CD4-positive, CD25-positive, alpha-beta regulatory T cell (primary cell): ENCODE measurements around the gene TMC7. TPM values are rescaled to one million over a fixed set of nuclear protein-coding genes. Genes with fewer than 3 reads are reported as not detected.

Experiments used
- ATAC-seq, 2 donors: fragments of 150-1000 bp; cut with Tn5 transposase; one replicate each; pipeline ENCODE4 v1.10.0; 2021; ENCODE audit warnings: low read depth in 2 of 2, moderate number of reproducible peaks in 2 of 2, moderate library complexity in 1 of 2
- DNase-seq, 3 donors: peaks; one replicate each; pipeline versions ENCODE4 v3.0.0 to v3.0.0-alpha.2; 2012 to 2022; ENCODE audit warnings: mixed read lengths in 1 of 3
- H3K27ac ChIP-seq: one replicate; pipeline ENCODE4 v1.7.0; 2013; ENCODE audit warnings: mild to moderate bottlenecking, low read length; ENCODE audit not compliant: insufficient read depth, poor library complexity, severe bottlenecking
- H3K27me3 ChIP-seq: one replicate; pipeline ENCODE4 v1.7.0; 2013; ENCODE audit warnings: low read length; ENCODE audit not compliant: control insufficient read depth, insufficient read depth
- H3K36me3 ChIP-seq: one replicate; pipeline ENCODE4 v1.7.0; 2013; ENCODE audit warnings: mild to moderate bottlenecking, low read length, moderate library complexity; ENCODE audit not compliant: control insufficient read depth, insufficient read depth
- H3K4me1 ChIP-seq: 2 replicates; pipeline ENCODE4 v1.7.0; 2013; ENCODE audit warnings: mild to moderate bottlenecking, low read length; ENCODE audit not compliant: insufficient read depth, control insufficient read depth, poor library complexity, severe bottlenecking
- H3K4me3 ChIP-seq: one replicate; pipeline ENCODE4 v1.7.0; 2013; ENCODE audit warnings: low read depth, mild to moderate bottlenecking, low read length, moderate library complexity
- H3K9me3 ChIP-seq, 2 experiments: 1 replicate in 1 of 2; 2 replicates in 1 of 2; pipeline ENCODE4 v1.7.0; 2013; ENCODE audit warnings: low read length in 2 of 2, mild to moderate bottlenecking in 1 of 2, moderate library complexity in 1 of 2; ENCODE audit not compliant: control insufficient read depth in 2 of 2
- H3K27ac Mint-ChIP-seq, 3 donors: one replicate each; pipeline ENCODE4 v1.8.0; 2020 to 2022; ENCODE audit warnings: mild to moderate bottlenecking in 3 of 3, mixed read lengths in 3 of 3, moderate library complexity in 2 of 3
- H3K27me3 Mint-ChIP-seq: one replicate; pipeline ENCODE4 v1.8.0; 2022; ENCODE audit warnings: mild to moderate bottlenecking, mixed read lengths
- H3K36me3 Mint-ChIP-seq: one replicate; pipeline ENCODE4 v1.8.0; 2020; ENCODE audit warnings: mixed read lengths
- H3K4me1 Mint-ChIP-seq, 4 donors: one replicate each; pipeline ENCODE4 v1.8.0; 2020 to 2022; ENCODE audit warnings: mixed read lengths in 4 of 4, mild to moderate bottlenecking in 1 of 4
- H3K4me3 Mint-ChIP-seq, 4 donors: one replicate each; pipeline ENCODE4 v1.8.0; 2020 to 2022; ENCODE audit warnings: mild to moderate bottlenecking in 4 of 4, mixed read lengths in 4 of 4, moderate library complexity in 3 of 4
- H3K9me3 Mint-ChIP-seq, 7 donors: one replicate each; pipeline ENCODE4 v1.8.0; 2020 to 2022; ENCODE audit warnings: mixed read lengths in 7 of 7, mild to moderate bottlenecking in 3 of 7, moderate library complexity in 2 of 7
- polyA plus RNA-seq, 4 donors: library from polyadenylated mRNA; unstranded; fragments of 300-500 nt; fragmentation: Illumina TruSeq; gene quantifications; one replicate each; pipeline ENCODE4 v1.2.3, GENCODE V29; 2021
- total RNA-seq: library from RNA; stranded (reverse); gene quantifications from one replicate; pipeline ENCODE4 v1.2.3, GENCODE V29; 2022

Gene TMC7
- total and polyA plus RNA-seq, 5 donors from 2014 or later = 0.10 TPM; not detected in 4

- Histone ChIP-seq H3K36me3 (no peaks in the 10 kb centered on the region), H3K4me1 (no peaks in the 10 kb centered on the region), H3K27ac (no peak overlapping the region), H3K27me3 (no peaks in the 10 kb centered on the region), H3K9me3 (no peaks in the 10 kb centered on the region), H3K4me3 (no peak overlapping the region)
- Mint-ChIP-seq H3K4me1 (no peaks in the 10 kb centered on the region), H3K36me3 (no peaks in the 10 kb centered on the region), H3K27ac (no peak overlapping the region), H3K4me3 (no peak overlapping the region), H3K9me3 (no peaks in the 10 kb centered on the region), H3K27me3 (peaks cover 14% of the 10 kb centered on the region)
- no peak for DNase-seq
- no peak for ATAC-seq
Measured at GRCh38 chr16:18999045-18999393, 15.3 kb downstream of the TMC7 start.

- Mint-ChIP-seq H3K4me3 (no peak overlapping the region), H3K9me3 (no peaks in the 10 kb centered on the region), H3K36me3 (no peaks in the 10 kb centered on the region), H3K27me3 (peaks cover 12% of the 10 kb centered on the region), H3K27ac (no peak overlapping the region), H3K4me1 (no peaks in the 10 kb centered on the region)
- DNase-seq (no peak), ATAC-seq (no peak)
- Histone ChIP-seq H3K4me1 (no peaks in the 10 kb centered on the region), H3K27me3 (no peaks in the 10 kb centered on the region), H3K4me3 (no peak overlapping the region), H3K36me3 (no peaks in the 10 kb centered on the region), H3K27ac (no peak overlapping the region), H3K9me3 (no peaks in the 10 kb centered on the region)
Measured at GRCh38 chr16:19001788-19002187, 18.1 kb downstream of the TMC7 start.

- Histone ChIP-seq H3K27ac (no peak overlapping the region), H3K4me3 (no peak overlapping the region), H3K27me3 (no peaks in the 10 kb centered on the region), H3K4me1 (no peaks in the 10 kb centered on the region), H3K9me3 (no peaks in the 10 kb centered on the region), H3K36me3 (no peaks in the 10 kb centered on the region)
- H3K4me3 Mint-ChIP-seq = no peak overlapping the region
- H3K27me3 Mint-ChIP-seq = peaks cover 12% of the 10 kb centered on the region
- DNase-seq = no peak
- no peak overlapping the region for H3K27ac Mint-ChIP-seq
- H3K9me3 Mint-ChIP-seq = no peaks in the 10 kb centered on the region
- H3K4me1 Mint-ChIP-seq = peaks cover 0 to 3% (median 0%) of the 10 kb centered on the region in 4 donors
- ATAC-seq = no peak
- H3K36me3 Mint-ChIP-seq = no peaks in the 10 kb centered on the region
Measured at GRCh38 chr16:19003935-19004334, 20.2 kb downstream of the TMC7 start.

- no peak overlapping the region for H3K27ac Mint-ChIP-seq
- no peaks in the 10 kb centered on the region for H3K36me3 Mint-ChIP-seq
- H3K4me3 ChIP-seq = no peak overlapping the region
- peaks cover 0 to 3% (median 0%) of the 10 kb centered on the region in 4 donors for H3K4me1 Mint-ChIP-seq
- peaks cover 8% of the 10 kb centered on the region for H3K27me3 Mint-ChIP-seq
- no peak overlapping the region for H3K4me3 Mint-ChIP-seq
- no peaks in the 10 kb centered on the region for H3K9me3 Mint-ChIP-seq
- no peak for DNase-seq
- no peak overlapping the region for H3K27ac ChIP-seq
- H3K36me3 ChIP-seq = no peaks in the 10 kb centered on the region
- H3K27me3 ChIP-seq = no peaks in the 10 kb centered on the region
- H3K9me3 ChIP-seq = peaks cover 0 to 3% of the 10 kb centered on the region in 2 experiments
- no peaks in the 10 kb centered on the region for H3K4me1 ChIP-seq
- no peak for ATAC-seq
Measured at GRCh38 chr16:19005561-19006445, 22.1 kb downstream of the TMC7 start.

GRCh38 chr16:19006446-19007315 is 22.9 kb downstream of the TMC7 start:
- Mint-ChIP-seq H3K36me3 (no peaks in the 10 kb centered on the region), H3K27ac (peak overlapping the region in 1 of 3 donors; percentile 74)
- no peak for ATAC-seq

GRCh38 chr16:19008245-19009169 is 24.8 kb downstream of the TMC7 start:
- peak overlapping the region in 1 of 3 donors; percentile 8 for H3K27ac Mint-ChIP-seq
- no peak for DNase-seq

More at GRCh38 chr16:19006446-19007315, 22.9 kb downstream of the TMC7 start:
- Mint-ChIP-seq H3K4me1 (peaks cover 0 to 3% (median 0%) of the 10 kb centered on the region in 4 donors), H3K4me3 (no peak overlapping the region), H3K27me3 (peaks cover 4% of the 10 kb centered on the region), H3K9me3 (no peaks in the 10 kb centered on the region)
- no peak for DNase-seq
- Histone ChIP-seq H3K36me3 (no peaks in the 10 kb centered on the region), H3K4me1 (no peaks in the 10 kb centered on the region), H3K9me3 (peaks cover 0 to 5% of the 10 kb centered on the region in 2 experiments), H3K27ac (no peak overlapping the region), H3K27me3 (no peaks in the 10 kb centered on the region), H3K4me3 (no peak overlapping the region)

GRCh38 chr16:19011169-19011731 is 27.5 kb downstream of the TMC7 start:
- no peaks in the 10 kb centered on the region for H3K9me3 Mint-ChIP-seq
- H3K27me3 ChIP-seq = no peaks in the 10 kb centered on the region
- peaks cover 4% of the 10 kb centered on the region for H3K27me3 Mint-ChIP-seq
- no peak overlapping the region for H3K27ac ChIP-seq
- ATAC-seq (no peak), DNase-seq (no peak)
- H3K4me3 Mint-ChIP-seq = no peak overlapping the region
- peaks cover 0 to 5% of the 10 kb centered on the region in 2 experiments for H3K9me3 ChIP-seq
- peaks cover 0 to 3% (median 0%) of the 10 kb centered on the region in 4 donors for H3K4me1 Mint-ChIP-seq
- no peak overlapping the region for H3K27ac Mint-ChIP-seq
- no peaks in the 10 kb centered on the region for H3K36me3 Mint-ChIP-seq
- H3K4me1 ChIP-seq = no peaks in the 10 kb centered on the region
- no peaks in the 10 kb centered on the region for H3K36me3 ChIP-seq
- no peak overlapping the region for H3K4me3 ChIP-seq

More at GRCh38 chr16:19008245-19009169, 24.8 kb downstream of the TMC7 start:
- peaks cover 0 to 5% of the 10 kb centered on the region in 2 experiments for H3K9me3 ChIP-seq
- Mint-ChIP-seq H3K4me3 (no peak overlapping the region), H3K27me3 (peaks cover 4% of the 10 kb centered on the region), H3K9me3 (no peaks in the 10 kb centered on the region), H3K4me1 (peaks cover 0 to 3% (median 0%) of the 10 kb centered on the region in 4 donors), H3K36me3 (no peaks in the 10 kb centered on the region)
- ATAC-seq = no peak
- H3K4me3 ChIP-seq = no peak overlapping the region
- H3K27me3 ChIP-seq = no peaks in the 10 kb centered on the region
- H3K4me1 ChIP-seq = no peaks in the 10 kb centered on the region
- no peaks in the 10 kb centered on the region for H3K36me3 ChIP-seq
- H3K27ac ChIP-seq = no peak overlapping the region
